HAP-1 (cell line): Measurements from ENCODE around the gene KPNA2.
"Not testable (repeated sequence)": the region's sequence is repeated elsewhere in the genome, so short reads cannot be mapped to it uniquely, and the experiment has no call there.

ENCODE experiments used
- DNase-seq, 2 experiments: peaks; one replicate each; pipeline ENCODE4 v3.0.0-alpha.2; 2016 to 2020; ENCODE audit warnings: low spot score in 2 of 2
- H3K27me3 ChIP-seq: fragments of 250-450 bp; sonication (Bioruptor Pico); 2 replicates; pipeline ENCODE4 v1.5.1; 2020; ENCODE audit warnings: low read depth, mild to moderate bottlenecking, moderate library complexity
- H3K36me3 ChIP-seq: fragments of 250-450 bp; sonication (Bioruptor Pico); replicated peaks from 2 replicates; pipeline ENCODE4 v1.5.1; 2020; ENCODE audit warnings: mild to moderate bottlenecking
- H3K4me1 ChIP-seq: fragments of 250-450 bp; sonication (Bioruptor Pico); 2 replicates; pipeline ENCODE4 v1.5.1; 2020; ENCODE audit warnings: mild to moderate bottlenecking
- H3K4me3 ChIP-seq: fragments of 250-450 bp; sonication (Bioruptor Pico); 2 replicates; pipeline ENCODE4 v1.5.1; 2020; ENCODE audit warnings: mild to moderate bottlenecking, moderate library complexity
- H3K9me3 ChIP-seq: fragments of 250-450 bp; sonication (Bioruptor Pico); 2 replicates; pipeline ENCODE4 v1.5.1; 2020; ENCODE audit warnings: mild to moderate bottlenecking, moderate library complexity
- in situ Hi-C: fragments of 300-500 bp; cut with MboI; formaldehyde crosslinking; loops from 3 replicates; pipeline ENCODE4 v1.14.3; 2020; ENCODE audit warnings: low sequenced_read_pairs, inconsistent platforms, mixed read lengths

Gene KPNA2

DNA sequence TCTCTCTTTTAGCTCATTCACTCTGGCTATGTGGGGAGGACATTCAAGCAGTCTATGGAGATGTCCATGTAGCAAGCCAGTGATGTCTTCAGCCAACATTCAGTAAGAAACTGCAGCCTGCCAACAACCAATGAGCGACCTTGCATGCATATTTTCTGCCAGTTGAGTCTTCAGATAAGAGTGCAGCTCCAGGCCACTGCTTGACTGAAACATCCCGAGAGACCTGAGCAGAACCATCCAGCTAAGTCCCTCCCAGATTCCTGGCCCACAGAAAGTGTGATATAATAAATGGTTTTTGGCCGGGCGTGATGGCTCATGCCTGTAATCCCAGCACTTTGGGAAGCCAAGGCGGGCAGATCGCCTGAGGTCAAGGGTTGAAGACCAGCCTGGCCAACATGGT is 28.7 kb upstream of the KPNA2 start:
- in situ Hi-C loops: no loop called here
- H3K36me3 ChIP-seq: no peaks in the 10 kb centered on the region
- no peaks in the 10 kb centered on the region for H3K4me1 ChIP-seq
- no peaks in the 10 kb centered on the region for H3K27me3 ChIP-seq
- H3K9me3 ChIP-seq: no peaks in the 10 kb centered on the region
- no peak for DNase-seq
- no peak overlapping the region for H3K4me3 ChIP-seq

DNA sequence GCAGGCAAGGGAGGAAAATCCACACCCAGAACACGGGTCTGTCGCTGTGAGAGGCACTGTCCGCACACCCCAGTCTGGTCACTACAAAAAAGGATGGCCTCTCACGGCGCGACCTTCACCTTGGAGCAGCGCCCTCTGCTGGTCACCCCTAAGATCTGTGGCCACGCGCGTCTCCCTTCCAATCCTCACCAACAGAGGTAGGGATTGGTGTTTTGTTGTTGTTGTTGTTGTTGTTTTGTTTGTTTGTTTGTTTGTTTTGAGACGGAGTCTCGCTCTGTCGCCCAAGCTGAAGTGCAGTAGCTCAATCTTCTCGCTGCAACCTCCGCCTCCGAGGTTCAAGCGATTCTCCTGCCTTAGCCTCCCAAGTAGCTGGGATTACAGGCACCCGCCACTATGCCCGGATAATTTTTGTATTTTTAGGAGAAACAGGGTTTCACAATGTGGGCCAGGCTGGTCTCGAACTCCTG is 24.3 kb upstream of the KPNA2 start:
- in situ Hi-C loops: no loop called here
- H3K36me3 ChIP-seq: no peaks in the 10 kb centered on the region
- H3K4me1 ChIP-seq: no peaks in the 10 kb centered on the region
- no peaks in the 10 kb centered on the region for H3K27me3 ChIP-seq
- no peaks in the 10 kb centered on the region for H3K9me3 ChIP-seq
- no peak overlapping the region for H3K4me3 ChIP-seq
- peak; percentile 32 to 82 for DNase-seq

DNA sequence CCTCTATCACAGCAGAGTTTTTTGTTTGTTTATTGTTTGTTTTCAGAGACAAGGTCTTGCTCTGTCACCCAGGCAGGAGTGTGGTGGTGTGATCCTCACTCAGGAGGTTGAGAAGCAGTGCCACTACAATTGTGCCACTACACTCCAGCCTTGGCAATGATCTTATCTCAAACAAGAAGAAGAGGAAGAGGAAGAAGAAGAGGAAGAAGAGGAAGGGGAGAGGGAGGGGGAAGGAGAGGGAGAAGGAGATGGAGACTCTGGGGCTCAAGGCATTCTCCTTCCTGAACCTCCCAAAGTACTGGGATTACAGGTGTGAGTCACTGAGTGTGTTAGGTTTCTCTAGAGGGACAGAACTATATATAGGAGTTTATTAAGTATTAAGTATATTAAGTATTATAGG is 22.1 kb upstream of the KPNA2 start:
- Histone ChIP-seq H3K9me3 (no peaks in the 10 kb centered on the region), H3K4me3 (no peak overlapping the region), H3K4me1 (no peaks in the 10 kb centered on the region), H3K36me3 (no peaks in the 10 kb centered on the region), H3K27me3 (no peaks in the 10 kb centered on the region)
- no peak for DNase-seq
- in situ Hi-C loops: no loop called here

DNA sequence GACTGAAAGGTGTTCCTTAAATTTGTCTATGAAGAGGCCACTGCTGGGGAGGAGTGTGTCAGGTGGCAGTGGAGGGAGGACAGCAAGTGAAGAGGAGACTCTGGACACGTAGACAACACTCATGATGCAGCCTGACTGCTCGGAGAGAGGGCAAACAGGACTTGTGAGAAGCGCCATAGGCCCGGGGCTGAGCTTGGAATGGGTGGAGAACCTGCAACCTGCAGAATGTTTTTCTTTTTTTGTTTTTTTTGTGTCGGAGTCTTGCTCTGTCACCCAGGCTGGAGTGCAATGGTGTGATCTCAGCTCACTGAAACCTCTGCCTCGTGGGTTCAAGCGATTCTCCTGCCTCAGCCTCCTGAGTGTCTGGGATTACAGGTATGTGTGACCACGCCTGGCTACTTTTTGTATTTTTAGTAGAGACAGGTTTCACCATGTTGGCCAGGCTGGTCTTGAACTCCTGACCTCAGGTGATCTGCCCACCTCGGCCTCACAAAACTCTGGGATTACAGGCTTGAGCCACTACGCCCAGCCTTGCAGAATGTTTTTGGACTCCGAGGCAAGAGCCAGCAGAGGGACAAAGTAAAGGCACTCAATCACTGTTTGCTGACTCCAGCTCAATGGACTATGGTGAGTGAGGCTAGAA is 20.3 kb upstream of the KPNA2 start:
- H3K4me3 ChIP-seq: no peak overlapping the region

DNA sequence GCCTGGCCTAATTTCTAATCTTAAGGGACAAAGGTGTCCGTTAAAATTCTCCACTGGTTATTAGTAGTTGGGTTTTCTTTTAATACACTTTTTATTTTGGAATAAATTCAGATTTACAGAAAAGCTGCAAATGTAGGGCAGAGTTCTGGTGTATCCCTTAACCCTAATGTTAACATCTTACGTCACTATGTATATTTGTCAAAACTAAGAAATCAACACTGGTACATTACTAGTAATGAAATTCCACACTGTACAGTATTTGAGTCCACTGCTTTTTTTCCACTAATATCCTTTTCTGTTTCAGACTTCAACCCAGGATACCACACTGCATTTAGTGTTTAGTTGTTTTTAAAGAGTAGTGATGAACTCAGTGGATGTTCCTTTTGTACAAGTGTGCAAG is 18.7 kb upstream of the KPNA2 start:
- in situ Hi-C loops: no loop called here
- no peak overlapping the region for H3K4me3 ChIP-seq
- H3K36me3 ChIP-seq: no peaks in the 10 kb centered on the region

More for the DNA sequence above, 20.3 kb upstream of the KPNA2 start:
- in situ Hi-C loops: no loop called here
- Histone ChIP-seq H3K36me3 (no peaks in the 10 kb centered on the region), H3K4me1 (peaks cover 6% of the 10 kb centered on the region), H3K27me3 (no peaks in the 10 kb centered on the region), H3K9me3 (no peaks in the 10 kb centered on the region)
- DNase-seq: no peak

DNA sequence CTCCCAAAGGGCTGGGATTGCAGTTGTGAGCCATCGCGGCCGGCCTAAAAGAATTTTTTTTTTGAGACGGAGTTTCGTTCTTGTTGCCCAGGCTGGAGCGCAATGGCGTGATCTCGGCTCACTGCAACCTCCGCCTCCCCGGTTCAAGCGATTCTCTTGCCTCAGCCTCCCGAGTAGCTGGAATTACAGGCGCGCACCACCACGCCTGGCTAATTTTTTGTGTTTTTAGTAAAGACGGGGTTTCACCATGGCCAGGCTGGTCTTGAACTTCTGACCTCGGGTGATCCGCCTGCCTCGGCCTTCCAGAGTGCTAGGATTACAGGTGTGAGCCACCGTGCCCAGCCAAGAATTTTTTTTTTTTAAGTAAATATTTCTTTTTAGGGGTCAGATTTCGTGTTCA is 17.0 kb upstream of the KPNA2 start:
- H3K4me3 ChIP-seq, in situ Hi-C loops, H3K27me3 ChIP-seq, DNase-seq, H3K36me3 ChIP-seq, H3K9me3 ChIP-seq: not testable (repeated sequence)
- H3K4me1 ChIP-seq: peaks cover 13% of the 10 kb centered on the region

More for the DNA sequence above, 18.7 kb upstream of the KPNA2 start:
- no peaks in the 10 kb centered on the region for H3K9me3 ChIP-seq
- H3K4me1 ChIP-seq: peaks cover 13% of the 10 kb centered on the region
- no peak for DNase-seq
- H3K27me3 ChIP-seq: no peaks in the 10 kb centered on the region

DNA sequence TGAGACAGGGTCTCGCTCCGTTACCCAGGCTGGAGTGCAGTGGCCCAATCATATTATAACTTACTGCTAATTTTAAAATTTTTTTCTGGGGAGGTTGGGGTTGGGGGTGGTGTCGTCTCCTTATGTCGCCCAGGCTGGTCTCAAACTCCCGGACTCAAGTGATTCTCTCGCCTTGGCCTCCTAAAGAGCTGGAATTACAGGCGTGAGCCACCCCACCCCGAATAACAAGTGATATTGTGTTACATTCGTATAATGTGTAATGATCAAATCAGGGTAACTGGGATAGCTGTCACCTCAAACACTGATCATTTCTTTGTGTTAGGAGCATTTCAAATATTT is 16.2 kb upstream of the KPNA2 start:
- no peak for DNase-seq
- H3K4me1 ChIP-seq: peaks cover 13% of the 10 kb centered on the region
- no peaks in the 10 kb centered on the region for H3K27me3 ChIP-seq
- H3K36me3 ChIP-seq: no peaks in the 10 kb centered on the region
- no peaks in the 10 kb centered on the region for H3K9me3 ChIP-seq
- in situ Hi-C loops: no loop called here
- H3K4me3 ChIP-seq: peak overlapping the region; percentile 11

DNA sequence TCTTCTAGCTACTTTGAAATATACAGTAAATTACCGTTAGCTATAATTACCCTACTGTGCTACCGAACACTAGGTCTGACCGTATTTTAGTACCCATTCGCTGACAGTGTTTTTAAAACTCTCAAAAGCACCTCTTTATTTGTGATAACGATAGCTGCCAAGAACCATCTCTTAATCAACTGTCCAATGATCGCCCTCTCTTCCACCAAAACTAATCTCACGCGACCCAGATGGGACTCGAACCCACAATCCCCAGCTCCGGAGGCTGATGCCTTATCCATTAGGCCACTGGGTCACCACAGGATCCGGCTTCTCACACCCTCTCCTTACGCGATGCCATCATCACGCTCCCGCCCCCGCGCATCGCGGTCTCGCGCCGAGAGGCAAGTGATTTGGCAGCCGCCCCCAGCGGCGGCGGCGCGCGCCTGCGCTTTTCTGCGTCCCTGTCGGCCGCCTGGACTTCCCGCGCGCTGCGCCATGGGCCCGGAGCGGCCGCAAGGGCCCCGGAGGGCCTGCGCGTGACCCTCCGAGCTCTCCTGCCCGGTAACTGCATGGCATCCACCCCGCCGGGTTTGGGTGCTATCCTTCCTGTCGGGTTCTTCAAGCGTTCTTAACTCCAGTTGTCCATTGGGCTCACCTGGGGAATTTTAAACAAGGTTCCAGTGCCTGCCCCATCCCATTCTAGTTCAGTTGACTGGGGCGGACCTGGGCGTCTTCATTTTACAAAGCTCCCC is 15.7 kb upstream of the KPNA2 start:
- Histone ChIP-seq H3K36me3 (no peaks in the 10 kb centered on the region), H3K27me3 (no peaks in the 10 kb centered on the region), H3K4me3 (peak overlapping the region; percentile 34), H3K9me3 (no peaks in the 10 kb centered on the region), H3K4me1 (peaks cover 13% of the 10 kb centered on the region)
- in situ Hi-C loops: no loop called here
- peak; percentile 91 to 97 for DNase-seq

DNA sequence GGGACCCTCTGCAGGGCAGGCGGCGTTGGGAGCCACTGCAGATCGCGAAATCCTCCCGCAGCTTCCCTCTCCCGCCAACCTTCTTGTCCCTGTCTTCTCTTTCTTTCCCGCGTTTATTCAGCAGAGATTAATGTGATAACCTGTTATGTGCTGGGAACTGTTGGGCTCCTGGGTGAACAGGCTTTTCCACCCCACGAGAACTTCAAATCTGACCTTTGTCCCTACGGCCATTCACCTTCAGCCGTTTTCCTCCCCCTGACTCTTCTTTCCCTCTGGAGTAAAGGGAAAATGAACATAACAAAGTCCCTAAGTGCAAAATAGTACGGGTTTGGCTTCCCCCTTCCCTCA is 15.2 kb upstream of the KPNA2 start:
- Histone ChIP-seq H3K4me1 (peaks cover 13% of the 10 kb centered on the region), H3K9me3 (no peaks in the 10 kb centered on the region), H3K36me3 (no peaks in the 10 kb centered on the region), H3K4me3 (peak overlapping the region; percentile 34), H3K27me3 (no peaks in the 10 kb centered on the region)
- in situ Hi-C loops: no loop called here
- DNase-seq: no peak

DNA sequence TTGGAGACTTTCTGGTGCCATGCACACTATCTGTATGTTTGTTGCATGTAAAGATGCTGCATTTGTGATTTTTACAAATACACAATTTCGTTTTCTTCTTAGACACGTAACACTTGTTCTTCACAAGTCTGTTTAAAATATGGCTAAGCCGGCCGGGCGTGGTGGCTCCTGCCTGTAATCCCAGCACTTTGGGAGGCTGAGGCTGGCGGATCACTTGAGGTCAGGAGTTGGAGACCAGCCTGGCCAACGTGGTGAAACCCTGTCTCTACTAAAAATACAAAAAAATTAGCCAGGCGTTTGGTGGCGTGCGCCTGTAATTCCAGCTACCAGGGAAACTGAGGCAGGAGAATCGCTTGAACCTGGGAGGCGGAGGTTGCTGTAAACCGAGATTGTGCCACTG is 14.7 kb upstream of the KPNA2 start:
- in situ Hi-C loops, H3K9me3 ChIP-seq, DNase-seq, H3K27me3 ChIP-seq, H3K36me3 ChIP-seq: not testable (repeated sequence)
- peaks cover 13% of the 10 kb centered on the region for H3K4me1 ChIP-seq
- peak overlapping the region; percentile 34 for H3K4me3 ChIP-seq

DNA sequence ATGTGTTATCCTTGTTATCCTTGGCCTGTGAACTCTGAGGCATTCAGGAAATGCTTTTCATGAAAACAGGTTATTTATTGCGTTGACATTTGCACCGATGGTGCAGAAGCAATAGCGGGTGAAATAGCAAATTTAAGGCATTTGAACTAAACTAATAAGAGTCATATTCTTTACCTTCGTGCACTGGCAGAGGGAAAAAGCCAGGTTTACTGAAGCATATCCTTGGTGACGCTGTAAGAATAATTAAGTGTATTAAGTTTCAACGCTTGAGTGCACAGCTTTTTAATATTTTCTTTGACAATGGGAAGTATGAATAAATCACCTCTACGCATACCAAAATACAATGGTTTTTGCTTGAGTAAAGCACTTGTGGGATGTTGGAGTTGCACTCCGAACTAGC is 13.6 kb upstream of the KPNA2 start:
- Histone ChIP-seq H3K4me1 (peaks cover 13% of the 10 kb centered on the region), H3K36me3 (no peaks in the 10 kb centered on the region), H3K9me3 (no peaks in the 10 kb centered on the region), H3K27me3 (no peaks in the 10 kb centered on the region), H3K4me3 (no peak overlapping the region)
- in situ Hi-C loops: no loop called here
- DNase-seq: no peak

DNA sequence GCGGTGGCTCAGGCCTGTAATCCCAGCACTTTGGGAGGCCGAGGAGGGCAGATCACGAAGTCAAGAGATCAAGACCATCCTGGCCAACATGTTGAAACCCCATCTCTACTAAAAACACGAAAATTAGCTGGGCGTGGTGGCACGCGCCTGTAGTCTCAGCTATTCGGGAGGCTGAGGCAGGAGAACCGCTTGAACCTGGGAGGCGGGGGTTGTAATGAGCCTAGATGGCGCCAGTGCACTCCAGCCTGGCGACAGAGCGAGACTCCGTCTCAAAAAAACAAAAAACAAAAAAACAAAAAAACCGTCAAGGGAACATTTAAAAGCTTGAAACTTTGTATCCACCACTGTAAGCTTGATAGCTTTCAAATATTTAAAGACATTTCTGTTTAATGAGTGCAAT is 13.0 kb upstream of the KPNA2 start:
- in situ Hi-C loops, H3K36me3 ChIP-seq, H3K27me3 ChIP-seq, DNase-seq, H3K4me3 ChIP-seq, H3K9me3 ChIP-seq: not testable (repeated sequence)
- H3K4me1 ChIP-seq: peaks cover 13% of the 10 kb centered on the region

DNA sequence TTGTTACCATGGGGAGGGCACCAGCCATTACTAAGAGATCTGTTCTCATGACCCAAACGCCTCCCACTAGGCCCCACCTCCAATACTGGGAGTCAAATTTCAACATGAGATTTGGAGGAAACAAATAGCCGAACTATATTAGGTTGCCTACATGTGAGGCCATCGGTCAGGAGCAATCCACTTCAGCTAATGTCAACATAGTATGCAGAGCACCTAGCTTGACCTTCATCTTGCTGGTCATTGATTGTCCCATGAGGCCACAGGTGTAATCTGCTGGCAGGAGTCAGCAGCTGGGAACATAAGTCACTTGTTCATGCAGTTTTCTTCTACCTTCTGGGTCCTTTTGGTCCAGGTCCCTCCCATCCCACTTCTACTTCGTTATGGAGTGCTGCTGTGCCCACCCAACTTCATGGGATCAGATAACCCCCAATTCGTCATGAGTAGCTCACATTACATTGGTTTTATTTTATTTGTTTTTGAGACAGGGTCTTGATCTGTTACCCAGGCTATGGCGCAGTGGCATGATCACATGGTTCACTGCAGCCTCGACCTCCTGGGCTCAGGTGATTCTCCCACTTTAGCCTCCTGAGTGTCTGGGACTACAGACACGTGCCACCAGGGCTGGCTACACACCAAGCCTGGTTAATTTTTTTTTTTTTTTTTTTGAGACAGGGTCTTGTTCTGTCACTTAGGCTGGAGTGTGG is 5.9 kb upstream of the KPNA2 start:
- peaks cover 11% of the 10 kb centered on the region for H3K4me1 ChIP-seq
- H3K36me3 ChIP-seq: no peaks in the 10 kb centered on the region
- H3K9me3 ChIP-seq: no peaks in the 10 kb centered on the region
- in situ Hi-C loops: no loop called here
- no peak for DNase-seq
- H3K4me3 ChIP-seq: no peak overlapping the region
- H3K27me3 ChIP-seq: no peaks in the 10 kb centered on the region
